T47D (cell line): ENCODE measurements around the gene ITPRID1.

ENCODE experiments used
- DNase-seq, 2 experiments: peaks; one replicate each; pipeline versions ENCODE4 v3.0.0 to v3.0.0-alpha.2; 2011 to 2012; ENCODE audit warnings: low read depth in 1 of 2, low spot score in 1 of 2
- JUND ChIP-seq: IDR thresholded peaks from 2 replicates; pipeline ENCODE4 v1.6.1; 2012; ENCODE audit warnings: low read depth
- in situ Hi-C: cut with HindIII; loops from 2 replicates; pipeline ENCODE4 v1.10.0; 2016; ENCODE audit warnings: low sequenced_read_pairs, low pct_unique_long_range_greater_than_20kb

The ITPRID1 gene

GRCh38 chr7:31652063-31652326, 138.1 kb downstream of the ITPRID1 start:
- in situ Hi-C loops = no loop called here
- no peak for TF ChIP-seq JUND
- DNase-seq = no peak

GRCh38 chr7:31663072-31663471, 149.2 kb downstream of the ITPRID1 start:
- TF ChIP-seq JUND = no peak
- in situ Hi-C loops = no loop called here
- DNase-seq = peak in 1 of 2 experiments; percentile 30

GRCh38 chr7:31664890-31665289, 151.0 kb downstream of the ITPRID1 start:
- no peak for DNase-seq
- no peak for TF ChIP-seq JUND
- in situ Hi-C loops = no loop called here

GRCh38 chr7:31665546-31665945, 151.7 kb downstream of the ITPRID1 start:
- DNase-seq = no peak
- in situ Hi-C loops = no loop called here
- TF ChIP-seq JUND = no peak

- in situ Hi-C loops = no loop called here
- no peak for TF ChIP-seq JUND
- DNase-seq = no peak
Measured at GRCh38 chr7:31669461-31669860, 155.6 kb downstream of the ITPRID1 start.

- in situ Hi-C loops = no loop called here
- DNase-seq = no peak
Measured at GRCh38 chr7:31679574-31680305, 165.8 kb downstream of the ITPRID1 start.

GRCh38 chr7:31683445-31684225, 169.7 kb downstream of the ITPRID1 start:
- no peak for DNase-seq
- in situ Hi-C loops = no loop called here
- no peak for TF ChIP-seq JUND

More at GRCh38 chr7:31679574-31680305, 165.8 kb downstream of the ITPRID1 start:
- no peak for TF ChIP-seq JUND

- in situ Hi-C loops = no loop called here
- TF ChIP-seq JUND = no peak
- DNase-seq = no peak
Measured at GRCh38 chr7:31687024-31687748, 173.3 kb downstream of the ITPRID1 start, which contains the start of gene PPP1R17. PPP1R17 (plus strand) TSS chr7:31687215; CDS start chr7:31692442, 5,227 bp downstream.

- in situ Hi-C loops = no loop called here
- DNase-seq = no peak
- no peak for TF ChIP-seq JUND
Measured at GRCh38 chr7:31688372-31688771, 174.5 kb downstream of the ITPRID1 start.

- no peak for DNase-seq
- no peak for TF ChIP-seq JUND
- in situ Hi-C loops = no loop called here
Measured at GRCh38 chr7:31688996-31689395, 175.1 kb downstream of the ITPRID1 start.

GRCh38 chr7:31690935-31691334, 177.0 kb downstream of the ITPRID1 start:
- TF ChIP-seq JUND = no peak
- in situ Hi-C loops = no loop called here
- no peak for DNase-seq

- no peak for TF ChIP-seq JUND
- in situ Hi-C loops = no loop called here
- no peak for DNase-seq
Measured at GRCh38 chr7:31692451-31692850, 178.6 kb downstream of the ITPRID1 start.

- in situ Hi-C loops = no loop called here
- no peak for TF ChIP-seq JUND
- DNase-seq = no peak
Measured at GRCh38 chr7:31692871-31693270, 179.0 kb downstream of the ITPRID1 start.
